Retinal pigment epithelial cell (primary cell): ENCODE measurements around the gene ELK1.

ENCODE experiments used
- DNase-seq: peaks from one replicate; pipeline ENCODE4 v3.0.0-alpha.2; 2010; ENCODE audit warnings: low read depth
- H3K4me3 ChIP-seq: 2 replicates; pipeline ENCODE4 v1.5.1; 2011; ENCODE audit warnings: mild to moderate bottlenecking, low read length, control low read depth, moderate library complexity
- CTCF ChIP-seq: conservative IDR thresholded peaks from 2 replicates; pipeline ENCODE4 v1.5.1; 2011; ENCODE audit warnings: low read depth, low read length, control low read depth, inconsistent platforms

ELK1 gene

GRCh38 chrX:47632666-47633065 lies 17.7 kb downstream of the ELK1 start:
- TF ChIP-seq CTCF, result no peak
- DNase-seq, result no peak
- no peak overlapping the region for H3K4me3 ChIP-seq

GRCh38 chrX:47631676-47632075 lies 18.7 kb downstream of the ELK1 start:
- TF ChIP-seq CTCF, result no peak
- H3K4me3 ChIP-seq, result no peak overlapping the region

GRCh38 chrX:47629419-47630200 lies 20.8 kb downstream of the ELK1 start, which contains the start of gene CFP:
Gene CFP (minus strand): TSS chrX:47629930. CDS start chrX:47629844, 86 bp downstream.
- no peak for TF ChIP-seq CTCF
- DNase-seq, result no peak
- no peak within 1 kb of the TSS for H3K4me3 ChIP-seq

More at GRCh38 chrX:47631676-47632075, 18.7 kb downstream of the ELK1 start:
- no peak for DNase-seq

GRCh38 chrX:47628982-47629381 lies 21.4 kb downstream of the ELK1 start:
- no peak overlapping the region for H3K4me3 ChIP-seq
- no peak for TF ChIP-seq CTCF
- no peak for DNase-seq

- no peak overlapping the region for H3K4me3 ChIP-seq
- no peak for DNase-seq
- TF ChIP-seq CTCF, result no peak
Observed at GRCh38 chrX:47625365-47625764, 25.0 kb downstream of the ELK1 start.

GRCh38 chrX:47623540-47624027 lies 26.8 kb downstream of the ELK1 start:
- H3K4me3 ChIP-seq, result peak overlapping the region; percentile 37
- DNase-seq, result peak; percentile 20
- TF ChIP-seq CTCF, result no peak

GRCh38 chrX:47621851-47622250 lies 28.5 kb downstream of the ELK1 start:
- no peak for TF ChIP-seq CTCF
- DNase-seq, result no peak
- no peak overlapping the region for H3K4me3 ChIP-seq
